ENCODE data around the gene TAF1A. TPM values are rescaled to one million over a fixed set of nuclear protein-coding genes. Genes with fewer than 3 reads are reported as not detected.

The TAF1A gene
- total RNA-seq, 2 donors from 2014 or later, result 2.0 to 2.8 TPM

DNA sequence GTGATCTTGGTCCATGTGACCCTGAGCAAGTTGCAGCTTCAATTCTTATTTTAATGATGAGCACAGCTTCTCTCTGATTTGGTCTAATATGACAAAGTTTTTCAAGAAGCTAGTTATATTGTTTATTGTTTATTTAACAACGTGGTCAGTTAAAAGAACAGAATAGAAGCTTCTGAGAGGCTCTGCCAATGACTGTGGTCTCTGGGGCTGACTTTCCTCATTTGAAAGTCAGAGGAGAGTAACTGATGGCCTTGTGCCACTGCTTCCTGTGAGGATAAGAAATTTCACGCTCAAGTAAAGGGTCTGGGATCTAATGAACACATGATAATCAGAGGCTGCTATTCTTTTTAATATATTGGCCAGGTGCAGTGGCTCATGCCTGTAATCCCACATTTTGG lies 49.1 kb downstream of the TAF1A start:
- TF ChIP-seq, protein P1, sequence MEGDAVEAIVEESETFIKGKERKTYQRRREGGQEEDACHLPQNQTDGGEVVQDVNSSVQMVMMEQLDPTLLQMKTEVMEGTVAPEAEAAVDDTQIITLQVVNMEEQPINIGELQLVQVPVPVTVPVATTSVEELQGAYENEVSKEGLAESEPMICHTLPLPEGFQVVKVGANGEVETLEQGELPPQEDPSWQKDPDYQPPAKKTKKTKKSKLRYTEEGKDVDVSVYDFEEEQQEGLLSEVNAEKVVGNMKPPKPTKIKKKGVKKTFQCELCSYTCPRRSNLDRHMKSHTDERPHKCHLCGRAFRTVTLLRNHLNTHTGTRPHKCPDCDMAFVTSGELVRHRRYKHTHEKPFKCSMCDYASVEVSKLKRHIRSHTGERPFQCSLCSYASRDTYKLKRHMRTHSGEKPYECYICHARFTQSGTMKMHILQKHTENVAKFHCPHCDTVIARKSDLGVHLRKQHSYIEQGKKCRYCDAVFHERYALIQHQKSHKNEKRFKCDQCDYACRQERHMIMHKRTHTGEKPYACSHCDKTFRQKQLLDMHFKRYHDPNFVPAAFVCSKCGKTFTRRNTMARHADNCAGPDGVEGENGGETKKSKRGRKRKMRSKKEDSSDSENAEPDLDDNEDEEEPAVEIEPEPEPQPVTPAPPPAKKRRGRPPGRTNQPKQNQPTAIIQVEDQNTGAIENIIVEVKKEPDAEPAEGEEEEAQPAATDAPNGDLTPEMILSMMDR (IDR thresholded peaks at IDR 0.05), result no peak

DNA sequence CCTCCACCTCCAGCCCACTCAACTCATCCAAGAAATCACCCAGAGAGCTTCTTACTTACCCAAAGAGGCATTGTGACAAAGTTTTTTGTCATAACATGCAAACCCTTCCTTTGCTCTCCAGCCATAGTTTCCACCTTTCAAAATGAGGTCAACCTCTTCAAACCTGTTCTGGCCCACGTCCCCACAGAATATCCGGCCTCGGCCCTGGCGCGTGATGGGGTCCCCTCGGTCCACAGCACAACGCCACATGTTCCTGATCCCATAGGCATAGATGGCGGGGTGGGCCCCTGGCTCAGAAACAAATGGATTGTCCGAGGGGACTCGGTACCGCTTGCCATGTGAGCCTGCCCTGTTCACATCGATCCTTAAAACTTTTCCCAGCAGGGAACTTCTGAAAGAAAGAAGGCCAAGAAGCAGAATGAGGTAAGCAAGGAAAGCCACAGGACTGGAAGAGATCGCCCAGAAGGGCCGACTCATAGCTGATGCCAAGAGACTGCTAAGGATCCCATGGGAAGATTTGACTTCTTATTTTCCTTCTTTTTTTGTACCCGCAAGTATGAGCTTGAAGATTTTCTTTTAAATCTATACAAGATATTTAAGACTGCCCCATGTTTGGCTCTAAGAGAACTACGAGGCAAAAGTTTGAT lies 49.7 kb downstream of the TAF1A start:
- Histone ChIP-seq H3K4me3 (no peak overlapping the region), H3K27ac (no peak overlapping the region), H3K4me1 (ENCODE audit: control insufficient read depth in 1 of 2, low read depth in 2 of 2) (no peaks in the 10 kb centered on the region), H3K9me3 (no peaks in the 10 kb centered on the region), H3K27me3 (replicated peaks; ENCODE audit: insufficient read depth) (no peaks in the 10 kb centered on the region), H3K36me3 (no peaks in the 10 kb centered on the region)
- TF ChIP-seq, protein P1 (IDR thresholded peaks at IDR 0.05), result no peak
- ATAC-seq (ENCODE audit: insufficient number of reproducible peaks, low FRiP score, low read depth), result no peak
- DNase-seq (ENCODE audit: low spot score), result no peak

More for the DNA sequence above, 49.1 kb downstream of the TAF1A start:
- DNase-seq (ENCODE audit: low spot score) (no peak), ATAC-seq (ENCODE audit: insufficient number of reproducible peaks, low FRiP score, low read depth) (no peak)
- no peaks in the 10 kb centered on the region for H3K27me3 ChIP-seq (replicated peaks; ENCODE audit: insufficient read depth)
- H3K9me3 ChIP-seq, result no peaks in the 10 kb centered on the region
- H3K4me3 ChIP-seq, result no peak overlapping the region
- H3K36me3 ChIP-seq, result no peaks in the 10 kb centered on the region
- H3K4me1 ChIP-seq (ENCODE audit: control insufficient read depth in 1 of 2, low read depth in 2 of 2), result no peaks in the 10 kb centered on the region
- H3K27ac ChIP-seq, result no peak overlapping the region

DNA sequence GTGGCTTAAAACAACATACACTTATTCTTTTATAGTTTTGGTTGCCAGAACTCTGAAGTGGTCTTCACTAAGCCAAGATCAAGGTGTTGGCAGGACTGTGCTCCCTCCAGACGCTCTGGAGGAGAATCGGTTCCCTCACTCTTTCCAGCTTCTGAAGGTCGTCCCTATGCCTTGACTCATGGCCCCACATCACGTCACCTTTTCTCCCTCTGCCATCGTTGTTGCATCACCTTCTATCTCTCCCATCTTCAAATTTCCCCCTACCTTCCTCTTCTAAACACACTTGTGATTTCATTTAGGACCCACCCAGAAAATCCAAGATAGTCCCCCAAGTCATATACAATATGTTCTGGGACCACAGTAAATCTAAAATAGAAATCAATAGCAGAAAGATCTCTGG lies 54.3 kb downstream of the TAF1A start:
- no peak overlapping the region for H3K4me3 ChIP-seq
- no peaks in the 10 kb centered on the region for H3K36me3 ChIP-seq
- ATAC-seq (ENCODE audit: insufficient number of reproducible peaks, low FRiP score, low read depth) (no peak), DNase-seq (ENCODE audit: low spot score) (no peak)
- TF ChIP-seq, protein P1 (IDR thresholded peaks at IDR 0.05), result no peak
- no peaks in the 10 kb centered on the region for H3K27me3 ChIP-seq (replicated peaks; ENCODE audit: insufficient read depth)
- H3K9me3 ChIP-seq, result no peaks in the 10 kb centered on the region
- H3K27ac ChIP-seq, result no peak overlapping the region
- H3K4me1 ChIP-seq (ENCODE audit: control insufficient read depth in 1 of 2, low read depth in 2 of 2), result no peaks in the 10 kb centered on the region

DNA sequence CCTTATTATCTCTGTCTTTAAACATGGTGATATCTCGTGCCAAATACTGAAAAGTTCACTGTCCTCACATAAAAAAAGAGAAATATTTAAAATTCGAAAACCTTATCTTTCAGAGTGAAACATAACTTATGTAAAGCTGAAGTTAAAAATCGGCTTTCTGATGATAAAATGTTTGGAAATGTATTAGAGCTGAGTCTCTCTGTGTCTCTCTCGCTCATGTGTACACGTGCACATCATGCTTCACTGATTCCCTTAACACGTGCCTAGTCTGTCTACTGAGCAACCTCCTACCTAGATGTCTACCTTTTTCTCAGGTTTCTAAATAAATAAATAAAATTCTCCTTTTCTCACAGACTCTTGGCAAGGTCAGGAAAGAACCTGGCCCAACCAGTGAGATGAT lies 58.9 kb downstream of the TAF1A start:
- ATAC-seq (ENCODE audit: insufficient number of reproducible peaks, low FRiP score, low read depth) (no peak), DNase-seq (ENCODE audit: low spot score) (no peak)
- no peak overlapping the region for H3K27ac ChIP-seq
- no peaks in the 10 kb centered on the region for H3K27me3 ChIP-seq (replicated peaks; ENCODE audit: insufficient read depth)
- no peaks in the 10 kb centered on the region for H3K4me1 ChIP-seq (ENCODE audit: control insufficient read depth in 1 of 2, low read depth in 2 of 2)
- H3K36me3 ChIP-seq, result no peaks in the 10 kb centered on the region
- H3K4me3 ChIP-seq, result no peak overlapping the region
- H3K9me3 ChIP-seq, result no peaks in the 10 kb centered on the region
- TF ChIP-seq, protein P1 (IDR thresholded peaks at IDR 0.05), result no peak

DNA sequence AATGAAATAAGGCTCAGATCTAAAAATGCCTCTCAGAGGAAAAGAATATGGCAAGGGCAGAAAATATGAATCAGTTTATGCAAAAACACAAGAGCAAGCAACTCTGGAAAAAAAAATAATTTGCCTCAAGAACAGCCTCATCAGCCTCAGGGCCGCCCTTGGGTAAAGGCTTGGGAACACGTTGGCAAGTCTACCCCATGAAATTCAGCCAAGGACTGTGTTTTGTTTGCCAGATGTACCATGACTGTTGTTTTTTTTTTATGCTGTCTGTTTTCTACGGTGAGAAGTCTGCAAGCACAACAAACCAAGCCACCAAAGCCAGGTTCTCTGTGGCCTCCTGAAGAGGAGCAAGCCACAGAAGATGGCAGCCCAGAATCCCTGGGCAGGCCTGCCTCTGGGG lies 59.8 kb downstream of the TAF1A start:
- TF ChIP-seq, protein P1 (IDR thresholded peaks at IDR 0.05), result no peak
- H3K4me3 ChIP-seq, result no peak overlapping the region
- H3K4me1 ChIP-seq (ENCODE audit: control insufficient read depth in 1 of 2, low read depth in 2 of 2), result no peaks in the 10 kb centered on the region
- ATAC-seq (ENCODE audit: insufficient number of reproducible peaks, low FRiP score, low read depth) (no peak), DNase-seq (ENCODE audit: low spot score) (no peak)
- H3K36me3 ChIP-seq, result no peaks in the 10 kb centered on the region
- H3K27ac ChIP-seq, result no peak overlapping the region
- no peaks in the 10 kb centered on the region for H3K27me3 ChIP-seq (replicated peaks; ENCODE audit: insufficient read depth)
- no peaks in the 10 kb centered on the region for H3K9me3 ChIP-seq
